ENCODE measurements around the gene PSMB5. TPM values are rescaled to one million over a fixed set of nuclear protein-coding genes. Genes with fewer than 3 reads are reported as not detected.

The PSMB5 gene
- total RNA-seq: 199 and 215 TPM in 2 replicates
- long read RNA-seq, transcript PSMB5-205 (4 exons, 1,117 nt): minor isoform, 13 of 348 reads
- long read RNA-seq, transcript PSMB5-202 (3 exons, 1,294 nt): major isoform, 317 of 348 reads
- long read RNA-seq, partial matches to known transcripts: 7 of 348 reads
- long read RNA-seq, other reads (novel, unspliced or antisense): 8 of 348 reads

- H3K27ac Mint-ChIP-seq (ENCODE audit: unreplicated experiment): peak within 1 kb of the TSS; percentile 76
- H3K4me1 Mint-ChIP-seq: peaks cover 25% of the 10 kb centered on the region
- no peaks in the 10 kb centered on the region for H3K9me3 Mint-ChIP-seq
- peak; percentile 75 for DNase-seq (ENCODE audit: low read depth, low spot score)
- H3K36me3 Mint-ChIP-seq (ENCODE audit: low read depth): peaks cover 10% of the 10 kb centered on the region
- H3K4me3 Mint-ChIP-seq: peak within 1 kb of the TSS; percentile 84
- no peaks in the 10 kb centered on the region for H3K27me3 Mint-ChIP-seq (ENCODE audit: low read depth)
- peak; percentile 21 for TF ChIP-seq CTCF (conservative IDR thresholded peaks at IDR 0.05)
These were observed at the start of gene PSMB5 for GRCh38 chr14:23034498-23035302. Gene PSMB5 (minus strand): TSS chr14:23034900. CDS start chr14:23034881, 19 bp downstream.

- Mint-ChIP-seq H3K27me3 (ENCODE audit: low read depth) (no peaks in the 10 kb centered on the region), H3K36me3 (ENCODE audit: low read depth) (peaks cover 11% of the 10 kb centered on the region), H3K27ac (ENCODE audit: unreplicated experiment) (no peak overlapping the region), H3K4me1 (no peaks in the 10 kb centered on the region), H3K4me3 (no peak overlapping the region), H3K9me3 (no peaks in the 10 kb centered on the region)
- no peak for TF ChIP-seq CTCF (conservative IDR thresholded peaks at IDR 0.05)
- DNase-seq (ENCODE audit: low read depth, low spot score): no peak
These were observed 45.8 kb upstream of the PSMB5 start for GRCh38 chr14:23080474-23080873.

- no peaks in the 10 kb centered on the region for H3K27me3 Mint-ChIP-seq (ENCODE audit: low read depth)
- no peaks in the 10 kb centered on the region for H3K4me1 Mint-ChIP-seq
- H3K27ac Mint-ChIP-seq (ENCODE audit: unreplicated experiment): no peak overlapping the region
- DNase-seq (ENCODE audit: low read depth, low spot score): no peak
- no peak overlapping the region for H3K4me3 Mint-ChIP-seq
- no peak for TF ChIP-seq CTCF (conservative IDR thresholded peaks at IDR 0.05)
- H3K36me3 Mint-ChIP-seq (ENCODE audit: low read depth): peaks cover 11% of the 10 kb centered on the region
- H3K9me3 Mint-ChIP-seq: no peaks in the 10 kb centered on the region
These were observed 45.0 kb upstream of the PSMB5 start for GRCh38 chr14:23079716-23080115.

- H3K4me1 Mint-ChIP-seq: no peaks in the 10 kb centered on the region
These were observed 44.0 kb upstream of the PSMB5 start for GRCh38 chr14:23078692-23079116.

GRCh38 chr14:23077962-23078361 is 43.3 kb upstream of the PSMB5 start:
- H3K9me3 Mint-ChIP-seq: no peaks in the 10 kb centered on the region

More at GRCh38 chr14:23078692-23079116, 44.0 kb upstream of the PSMB5 start:
- H3K9me3 Mint-ChIP-seq: no peaks in the 10 kb centered on the region
- no peak overlapping the region for H3K4me3 Mint-ChIP-seq
- no peak for TF ChIP-seq CTCF (conservative IDR thresholded peaks at IDR 0.05)
- no peak overlapping the region for H3K27ac Mint-ChIP-seq (ENCODE audit: unreplicated experiment)
- H3K27me3 Mint-ChIP-seq (ENCODE audit: low read depth): no peaks in the 10 kb centered on the region
- peaks cover 11% of the 10 kb centered on the region for H3K36me3 Mint-ChIP-seq (ENCODE audit: low read depth)
- DNase-seq (ENCODE audit: low read depth, low spot score): no peak

More at GRCh38 chr14:23077962-23078361, 43.3 kb upstream of the PSMB5 start:
- Mint-ChIP-seq H3K4me3 (no peak overlapping the region), H3K27ac (ENCODE audit: unreplicated experiment) (no peak overlapping the region), H3K36me3 (ENCODE audit: low read depth) (peaks cover 11% of the 10 kb centered on the region), H3K27me3 (ENCODE audit: low read depth) (no peaks in the 10 kb centered on the region), H3K4me1 (no peaks in the 10 kb centered on the region)
- TF ChIP-seq CTCF (conservative IDR thresholded peaks at IDR 0.05): no peak
- DNase-seq (ENCODE audit: low read depth, low spot score): no peak

Data from neural crest cell (in vitro differentiated cells).